Fibroblast of skin of left biceps (primary cell): ENCODE measurements around the gene MAP4.
"Not testable (repeated sequence)": the region's sequence is repeated elsewhere in the genome, so short reads cannot be mapped to it uniquely, and the experiment has no call there.

ENCODE experiments used
- DNase-seq, 2 experiments: peaks; one replicate each; pipeline ENCODE4 v3.0.0-alpha.2; 2013; ENCODE audit warnings: low read depth in 2 of 2

Gene MAP4

DNA sequence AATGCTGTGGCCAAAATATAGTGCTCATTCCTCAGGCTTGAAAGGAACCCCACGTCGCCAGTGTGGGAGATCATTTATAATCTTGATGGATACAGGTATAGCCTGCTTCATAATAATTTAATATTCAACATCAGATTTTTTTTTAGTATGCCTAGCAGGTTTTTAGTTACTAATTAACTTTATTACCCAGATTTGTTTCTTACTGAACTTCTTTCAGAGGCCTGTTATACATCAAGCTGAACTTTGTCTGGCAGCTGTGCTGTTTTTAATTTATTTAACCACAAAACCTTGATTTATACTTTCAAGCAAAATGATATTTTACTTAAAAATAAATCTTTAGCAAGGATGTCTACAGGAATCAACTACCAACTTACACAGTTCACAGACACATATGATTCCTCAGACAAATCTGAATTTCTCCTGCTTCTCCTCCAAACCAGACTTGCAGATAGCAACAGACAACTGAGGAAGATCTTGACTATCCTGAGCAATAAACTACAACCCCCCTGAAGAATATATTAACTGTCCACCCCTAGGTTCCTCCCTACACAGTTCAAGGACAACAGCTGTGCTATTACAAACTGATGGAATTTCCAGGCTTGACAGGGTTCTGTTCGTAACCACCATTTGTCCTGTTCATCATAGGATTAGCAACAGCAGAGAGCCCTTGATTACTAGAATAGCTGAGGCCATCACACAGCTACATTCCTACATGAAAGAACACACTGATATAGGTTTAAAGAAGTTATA, 610 bp downstream of the MAP4 start:
- no peak for DNase-seq

- DNase-seq, result no peak
Observed at GRCh38 chr3:48014358-48014757, 1.9 kb downstream of the MAP4 start.

- DNase-seq, result peak in 1 of 2 experiments; percentile 26
Observed at GRCh38 chr3:48013288-48013980, 2.8 kb downstream of the MAP4 start.

- DNase-seq, result no peak
Observed at GRCh38 chr3:48012659-48013058, 3.6 kb downstream of the MAP4 start.

DNA sequence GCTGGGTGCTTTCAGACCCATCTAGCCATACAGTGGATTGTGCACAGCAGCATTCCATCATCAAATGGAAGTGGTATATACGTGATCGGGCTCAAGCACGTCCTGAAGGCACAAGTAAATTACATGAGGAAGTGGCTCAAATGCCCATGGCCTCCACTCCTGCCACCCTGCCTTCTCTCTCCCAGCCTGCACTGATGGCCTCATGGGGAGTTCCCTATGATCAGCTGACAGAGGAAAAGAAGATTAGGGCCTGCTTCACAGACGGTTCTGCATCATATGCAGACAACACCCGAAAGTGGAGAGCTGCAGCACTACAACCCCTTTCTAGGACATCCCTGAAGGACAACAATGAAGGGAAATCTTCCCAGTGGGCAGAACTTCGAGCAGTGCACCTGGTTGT, 8.2 kb downstream of the MAP4 start:
- DNase-seq, result not testable (repeated sequence)

DNA sequence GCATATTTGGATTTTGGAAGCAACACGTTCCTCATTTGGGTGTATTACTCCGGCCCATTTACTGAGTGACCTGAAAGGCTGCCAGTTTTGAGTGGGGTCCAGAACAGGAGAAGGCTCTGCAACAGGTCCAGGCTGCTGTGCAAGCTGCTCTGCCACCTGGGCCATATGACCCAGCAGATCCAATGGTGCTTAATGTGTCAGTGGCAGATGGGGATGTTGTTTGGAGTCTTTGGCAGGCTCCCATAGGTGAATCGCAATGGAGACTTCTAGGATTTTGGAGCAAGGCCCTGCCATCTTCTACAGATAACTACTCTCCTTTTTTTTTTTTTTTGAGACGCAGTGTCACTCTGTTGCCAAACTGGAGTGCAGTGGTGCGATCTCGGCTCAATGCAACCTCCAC, 8.9 kb downstream of the MAP4 start:
- not testable (repeated sequence) for DNase-seq

- DNase-seq, result not testable (repeated sequence)
Observed at GRCh38 chr3:48006794-48007193, 9.4 kb downstream of the MAP4 start.

DNA sequence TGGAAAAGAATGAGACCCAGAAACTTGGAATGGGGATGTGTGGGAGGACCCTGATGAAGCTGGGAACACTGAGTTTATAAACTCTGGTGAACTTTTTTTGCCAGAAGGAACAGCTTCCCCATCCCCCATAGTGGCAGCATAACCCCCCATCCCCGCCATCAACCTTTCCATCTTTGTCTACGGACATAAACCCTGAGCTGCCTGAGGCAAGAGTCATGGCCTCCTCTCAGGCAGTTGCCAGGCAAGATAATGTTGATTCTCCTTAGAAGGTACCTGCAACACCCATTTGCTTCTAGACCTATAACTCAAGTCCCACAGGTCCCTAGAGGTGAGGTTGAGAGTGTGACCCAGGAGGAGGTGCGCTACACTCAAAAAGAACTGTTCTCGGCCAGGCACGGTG, 11.5 kb downstream of the MAP4 start:
- DNase-seq, result no peak

GRCh38 chr3:48002787-48003186, 13.4 kb downstream of the MAP4 start:
- no peak for DNase-seq

DNA sequence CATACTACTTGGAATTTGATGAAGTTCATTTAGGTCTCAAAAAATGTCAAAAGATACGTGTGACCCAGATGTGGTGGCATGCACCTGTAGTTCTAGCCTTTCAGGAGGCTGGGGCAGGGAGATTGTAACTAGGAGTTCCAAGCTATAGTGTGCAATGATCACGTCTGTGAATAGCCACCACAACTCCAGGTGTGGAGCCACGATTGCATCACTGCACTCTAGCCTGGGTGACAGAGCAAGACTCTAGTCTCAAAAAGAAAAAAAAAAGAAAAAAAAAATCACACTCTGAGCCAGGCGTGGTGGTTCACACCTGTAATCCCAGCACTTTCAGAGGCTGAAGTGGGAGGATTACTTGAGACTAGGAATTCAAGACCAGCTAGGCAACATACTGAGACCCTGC, 14.2 kb downstream of the MAP4 start:
- no peak for DNase-seq

GRCh38 chr3:48000212-48000611, 16.0 kb downstream of the MAP4 start:
- DNase-seq, result no peak

DNA sequence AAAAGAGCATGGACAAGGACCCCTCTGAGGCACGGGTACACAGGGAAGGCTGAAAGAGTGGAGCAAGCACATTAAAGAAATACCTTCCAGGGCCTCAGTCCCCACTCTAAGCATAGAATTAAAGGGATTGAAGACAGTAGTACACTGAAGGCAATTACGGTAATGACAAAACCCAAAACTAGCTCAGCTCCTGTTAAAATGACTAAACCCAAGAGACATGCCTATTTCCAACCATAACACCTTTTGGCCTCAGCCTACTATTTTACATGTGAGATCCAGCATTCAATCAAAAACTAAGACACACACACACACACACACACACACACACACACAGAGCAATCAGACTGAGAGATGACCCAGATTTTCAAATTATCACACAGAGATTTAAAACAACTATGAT, 19.8 kb downstream of the MAP4 start:
- DNase-seq, result no peak

- DNase-seq, result no peak
Observed at GRCh38 chr3:47994180-47994579, 22.0 kb downstream of the MAP4 start.

DNA sequence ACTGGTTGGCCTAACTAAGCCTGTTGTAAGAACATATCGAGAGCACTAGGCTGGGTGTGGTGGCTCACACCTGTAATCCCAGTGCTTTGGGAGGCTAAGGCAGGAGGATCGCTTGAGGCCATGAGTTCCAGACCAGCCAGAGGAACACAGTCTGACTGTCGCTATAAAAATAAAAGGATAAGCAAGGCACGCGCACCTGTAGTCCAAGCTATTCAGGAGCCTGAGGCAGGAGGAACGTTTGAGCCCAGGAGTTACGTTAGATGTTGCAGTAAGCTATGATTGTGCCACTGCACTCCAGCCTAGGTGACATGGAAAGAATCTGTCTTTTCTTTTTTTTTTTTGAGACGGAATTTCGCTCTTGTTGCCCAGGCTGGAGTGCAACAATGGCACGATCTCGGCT, 24.9 kb downstream of the MAP4 start:
- no peak for DNase-seq

GRCh38 chr3:47989981-47990440, 26.2 kb downstream of the MAP4 start:
- DNase-seq, result peak; percentile 65 to 68

DNA sequence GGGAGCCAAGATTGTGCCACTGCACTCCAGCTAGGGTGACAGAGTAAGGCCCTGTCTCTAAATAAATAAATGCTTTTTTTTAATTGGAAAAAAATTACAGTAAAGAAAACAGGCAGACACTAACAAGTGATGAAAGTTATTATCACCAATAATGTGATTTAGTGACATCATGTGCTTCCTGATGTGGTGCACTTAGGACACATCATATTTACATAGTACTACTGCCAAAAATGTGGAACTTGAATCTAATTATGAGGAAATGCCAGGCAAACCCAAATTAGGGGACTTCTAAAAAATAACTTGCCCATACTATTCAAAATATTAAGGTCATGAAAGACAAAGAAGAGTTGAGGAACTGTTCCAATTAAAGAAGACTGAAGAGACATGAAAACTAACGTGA, 30.8 kb downstream of the MAP4 start:
- DNase-seq, result no peak

DNA sequence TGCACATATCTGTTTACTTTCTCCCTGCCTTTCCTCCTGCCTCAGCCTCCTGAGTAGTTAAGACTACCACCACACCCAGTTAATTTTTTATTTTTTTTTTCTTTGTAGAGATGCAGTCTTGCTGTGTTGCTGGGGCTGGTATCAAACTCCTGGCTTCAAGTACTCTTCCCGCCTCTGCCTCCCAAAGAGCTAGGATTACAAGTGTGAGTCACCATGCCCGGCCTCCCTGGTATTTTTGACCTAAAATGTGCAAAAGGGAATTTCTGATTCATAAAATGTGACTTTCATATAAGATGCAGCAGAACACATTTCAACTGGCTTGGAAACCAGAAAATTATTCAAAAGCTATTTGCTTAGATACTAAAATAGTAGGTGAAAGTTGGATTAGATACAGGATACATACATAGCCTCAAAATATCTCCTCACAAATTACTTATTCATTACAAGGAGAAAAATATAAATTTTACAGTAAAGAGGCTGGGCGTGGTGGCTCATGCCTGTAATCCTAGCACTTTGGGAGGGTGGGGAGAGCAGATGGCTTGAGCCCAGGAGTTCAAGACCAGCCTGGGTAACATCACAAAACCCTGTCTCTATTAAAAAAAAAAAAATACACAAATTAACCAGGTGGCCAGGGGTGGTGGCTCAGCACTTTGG, 32.0 kb downstream of the MAP4 start:
- peak; percentile 51 to 53 for DNase-seq

DNA sequence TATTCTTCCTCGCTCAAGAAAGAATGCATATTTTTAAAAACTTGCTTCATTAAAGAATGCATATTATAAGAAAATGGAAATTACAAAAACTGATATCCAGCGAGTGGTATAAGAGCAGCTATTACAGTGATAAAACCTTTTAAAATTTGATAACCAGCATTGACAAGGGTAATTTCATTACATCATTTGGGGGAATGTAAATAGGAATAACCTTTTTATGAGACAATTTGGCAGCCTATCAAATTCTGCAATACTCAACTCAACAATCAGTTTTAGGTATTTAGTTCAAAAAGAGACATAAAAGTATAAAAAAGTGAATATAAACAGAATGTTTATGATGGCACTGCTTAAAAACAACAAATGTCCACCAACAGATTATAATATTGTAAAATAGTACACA, 35.4 kb downstream of the MAP4 start:
- DNase-seq, result no peak

DNA sequence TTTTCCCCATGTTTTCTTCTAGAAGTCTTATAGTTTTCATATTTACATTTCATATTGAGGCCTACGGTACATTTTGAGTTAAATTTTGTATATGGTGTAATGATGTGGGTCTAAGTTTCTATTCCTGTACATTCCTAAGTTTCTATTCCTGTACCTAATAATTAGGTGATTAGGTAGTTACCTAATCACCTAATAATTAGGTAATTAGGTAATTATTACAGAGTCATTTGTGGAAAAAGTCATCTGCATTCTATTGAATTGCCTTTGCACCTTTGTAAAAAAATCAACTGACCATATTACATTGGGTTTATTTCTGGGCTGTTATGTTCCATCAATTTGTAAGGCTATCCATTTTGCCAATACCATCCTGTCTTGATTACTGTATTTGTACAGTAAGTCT, 37.1 kb downstream of the MAP4 start:
- no peak for DNase-seq

DNA sequence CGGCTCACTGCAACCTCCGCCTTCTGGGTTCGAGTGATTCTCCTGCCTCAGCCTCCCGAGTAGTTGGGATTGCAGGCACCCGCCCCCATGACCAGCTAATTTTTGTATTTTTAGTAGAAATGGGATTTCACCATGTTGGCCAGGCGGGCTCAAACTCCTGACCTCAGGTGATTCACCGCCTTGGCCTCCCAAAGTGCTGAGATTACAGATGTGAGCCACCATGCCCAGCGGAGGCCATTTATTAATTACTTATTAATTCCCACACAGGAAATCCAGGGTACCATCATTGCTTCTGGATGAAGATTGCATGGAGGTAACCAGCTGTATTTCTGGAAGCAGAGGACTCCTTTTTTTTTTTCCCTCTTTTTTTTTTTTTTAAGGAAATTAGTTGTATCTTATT, 37.8 kb downstream of the MAP4 start:
- DNase-seq, result no peak

- no peak for DNase-seq
Observed at GRCh38 chr3:47976135-47976732, 40.0 kb downstream of the MAP4 start.

GRCh38 chr3:47974974-47975470, 41.2 kb downstream of the MAP4 start:
- DNase-seq, result no peak
